Measurements from ENCODE around the gene PHF12.
"Not testable (repeated sequence)": the region's sequence is repeated elsewhere in the genome, so short reads cannot be mapped to it uniquely, and the experiment has no call there.

Gene PHF12

DNA sequence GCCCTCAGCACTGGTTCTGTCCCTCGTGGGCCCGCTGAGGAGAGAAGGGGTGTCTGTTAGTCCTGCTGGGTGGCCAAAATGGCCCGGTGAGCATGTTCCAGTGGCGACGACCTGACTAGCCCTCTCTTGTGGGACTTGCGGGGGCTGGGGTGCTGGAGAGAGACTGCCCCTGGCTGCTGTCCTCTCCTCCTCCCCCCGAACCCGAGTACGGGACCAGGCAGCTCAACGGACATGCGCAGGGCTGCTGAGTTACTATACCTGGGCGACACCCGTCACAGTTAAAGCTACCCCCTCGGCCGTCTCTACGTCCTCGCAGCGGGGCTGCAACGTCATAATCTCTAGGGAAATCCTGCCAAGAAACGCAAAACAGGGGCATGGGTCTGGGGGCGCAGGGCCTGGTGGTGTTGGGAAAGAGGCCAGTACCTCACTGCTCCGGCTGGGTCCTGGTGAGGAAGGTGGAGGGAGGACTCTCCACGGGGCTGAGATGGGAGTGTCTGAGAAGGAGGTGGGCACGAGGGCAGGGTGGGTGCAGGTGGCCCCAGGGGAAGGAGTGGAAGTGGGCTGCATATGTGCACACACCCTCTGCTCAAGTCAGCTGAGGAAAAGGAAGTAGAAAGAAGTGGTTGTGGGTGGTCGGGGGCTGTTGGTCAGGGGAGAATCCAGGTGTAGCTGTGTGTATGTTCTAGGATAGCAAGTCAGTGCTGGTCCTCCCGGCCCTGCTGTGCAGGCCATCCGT, 67.2 kb downstream of the PHF12 start:
- DNase-seq (ENCODE audit: low read depth, low spot score): no peak

DNA sequence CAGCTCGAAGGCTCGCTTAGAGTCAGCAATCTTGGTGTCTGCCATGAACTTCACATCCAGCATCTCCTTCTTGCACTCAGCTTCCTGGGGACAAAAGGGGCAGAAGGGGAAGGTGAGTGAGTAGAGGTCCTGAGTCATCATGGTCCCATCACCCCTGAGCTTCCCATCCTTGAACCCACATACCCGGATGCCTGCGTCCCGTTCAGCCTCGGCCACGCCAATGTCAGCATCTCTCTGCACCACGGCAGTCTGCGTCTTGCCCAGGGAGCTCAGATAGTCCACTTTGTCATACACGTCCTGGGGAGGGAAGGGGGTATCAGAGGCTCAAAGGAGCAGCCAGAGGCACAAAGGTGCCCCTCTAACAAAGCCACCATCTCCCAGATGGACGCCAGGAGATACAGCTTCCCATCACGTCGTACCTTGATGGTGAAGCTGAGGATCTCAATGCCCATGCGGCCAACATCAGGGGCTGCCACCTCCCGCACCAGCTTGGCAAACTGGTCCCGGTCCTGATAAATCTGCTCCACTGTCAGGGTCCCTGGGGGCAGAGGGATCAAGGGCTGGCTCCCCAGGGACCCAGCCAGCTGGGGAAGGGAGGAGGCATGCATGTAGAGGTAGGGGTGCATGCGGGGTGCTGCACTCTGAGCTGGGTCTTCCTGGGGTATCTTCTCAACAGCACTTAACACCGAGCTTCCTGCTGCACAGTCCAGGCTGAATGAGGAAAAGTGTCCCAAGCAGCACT, 69.0 kb downstream of the PHF12 start:
- DNase-seq (ENCODE audit: low read depth, low spot score): no peak

- no peak for DNase-seq (ENCODE audit: low read depth, low spot score)
Measured at GRCh38 chr17:28881533-28882056, 69.7 kb downstream of the PHF12 start.

GRCh38 chr17:28880572-28880945, 70.8 kb downstream of the PHF12 start:
- no peak for DNase-seq (ENCODE audit: low read depth, low spot score)

- no peak for DNase-seq (ENCODE audit: low read depth, low spot score)
Measured at GRCh38 chr17:28879886-28880571, 71.3 kb downstream of the PHF12 start.

- no peak for DNase-seq (ENCODE audit: low read depth, low spot score)
Measured at GRCh38 chr17:28878981-28879380, 72.3 kb downstream of the PHF12 start.

- no peak for DNase-seq (ENCODE audit: low read depth, low spot score)
Measured at GRCh38 chr17:28878158-28878910, 73.0 kb downstream of the PHF12 start.

DNA sequence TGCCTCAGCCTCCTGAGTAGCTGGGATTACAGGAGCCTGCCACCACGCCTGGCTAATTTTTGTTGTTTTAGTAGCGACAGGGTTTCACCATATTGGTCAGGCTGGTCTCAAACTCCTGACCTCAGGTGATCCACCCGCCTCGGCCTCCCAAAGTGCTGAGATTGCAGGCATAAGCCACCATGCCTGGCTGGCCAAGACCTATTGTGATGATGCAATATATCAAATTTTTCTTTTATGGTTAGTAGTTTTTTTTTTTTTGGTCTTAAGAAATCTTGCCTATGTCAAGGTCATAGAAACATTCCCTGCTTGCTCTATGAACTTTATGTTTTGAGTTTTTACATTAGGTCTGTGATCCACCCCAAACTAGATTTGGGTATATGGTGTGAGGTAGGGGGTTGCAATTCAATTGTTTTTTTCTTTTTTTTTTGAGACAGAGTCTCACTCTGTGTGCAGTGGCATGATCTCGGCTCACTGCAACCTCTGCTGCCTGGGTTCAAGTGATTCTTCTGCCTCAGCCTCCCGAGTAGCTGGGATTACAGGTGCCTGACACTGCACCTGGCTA, 74.1 kb downstream of the PHF12 start:
- not testable (repeated sequence) for DNase-seq (ENCODE audit: low read depth, low spot score)

- DNase-seq (ENCODE audit: low read depth, low spot score): no peak
Measured at GRCh38 chr17:28875848-28876550, 75.3 kb downstream of the PHF12 start.

GRCh38 chr17:28874750-28875149, 76.6 kb downstream of the PHF12 start:
- DNase-seq (ENCODE audit: low read depth, low spot score): no peak

DNA sequence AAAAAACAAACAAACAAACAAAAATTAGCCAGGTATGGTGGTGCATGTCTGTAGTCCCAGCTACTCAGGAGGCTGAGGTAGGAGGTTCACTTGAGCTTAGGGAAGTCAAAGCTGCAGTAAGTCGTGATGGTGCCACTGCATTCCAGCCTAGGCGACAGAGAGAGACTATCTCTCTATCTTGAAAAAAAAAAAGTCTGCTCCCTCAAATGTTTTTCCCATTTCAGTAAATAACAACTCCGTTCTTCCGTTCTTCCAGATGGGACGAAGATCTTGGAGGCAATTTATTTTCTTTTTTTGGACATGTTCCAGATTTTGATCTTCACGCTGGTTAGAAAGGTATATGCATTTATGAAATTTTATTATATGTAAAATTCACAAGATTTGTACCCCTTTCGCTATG, 77.5 kb downstream of the PHF12 start:
- DNase-seq (ENCODE audit: low read depth, low spot score): no peak

GRCh38 chr17:28871056-28871579, 80.2 kb downstream of the PHF12 start:
- no peak for DNase-seq (ENCODE audit: low read depth, low spot score)

DNA sequence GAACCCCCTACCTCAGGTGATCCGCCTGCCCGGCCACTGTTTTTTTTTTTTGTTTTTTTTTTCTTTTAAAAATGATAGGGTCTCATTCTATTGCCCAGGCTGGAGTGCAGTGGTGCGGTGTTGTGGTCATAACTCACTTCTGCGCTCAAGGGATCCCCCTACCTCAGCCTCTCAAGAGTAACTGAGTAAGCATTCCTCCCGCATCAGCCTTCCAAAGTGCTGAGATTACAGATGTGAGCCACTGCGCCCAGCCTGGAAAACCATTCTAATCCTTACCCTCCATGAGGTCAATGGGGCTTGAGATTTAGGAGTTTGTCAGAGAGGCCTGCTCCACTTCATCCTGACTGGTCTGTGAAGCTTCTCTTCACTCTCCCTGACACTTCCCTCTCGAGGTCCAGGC, 84.0 kb downstream of the PHF12 start:
- no peak for DNase-seq (ENCODE audit: low read depth, low spot score)

DNA sequence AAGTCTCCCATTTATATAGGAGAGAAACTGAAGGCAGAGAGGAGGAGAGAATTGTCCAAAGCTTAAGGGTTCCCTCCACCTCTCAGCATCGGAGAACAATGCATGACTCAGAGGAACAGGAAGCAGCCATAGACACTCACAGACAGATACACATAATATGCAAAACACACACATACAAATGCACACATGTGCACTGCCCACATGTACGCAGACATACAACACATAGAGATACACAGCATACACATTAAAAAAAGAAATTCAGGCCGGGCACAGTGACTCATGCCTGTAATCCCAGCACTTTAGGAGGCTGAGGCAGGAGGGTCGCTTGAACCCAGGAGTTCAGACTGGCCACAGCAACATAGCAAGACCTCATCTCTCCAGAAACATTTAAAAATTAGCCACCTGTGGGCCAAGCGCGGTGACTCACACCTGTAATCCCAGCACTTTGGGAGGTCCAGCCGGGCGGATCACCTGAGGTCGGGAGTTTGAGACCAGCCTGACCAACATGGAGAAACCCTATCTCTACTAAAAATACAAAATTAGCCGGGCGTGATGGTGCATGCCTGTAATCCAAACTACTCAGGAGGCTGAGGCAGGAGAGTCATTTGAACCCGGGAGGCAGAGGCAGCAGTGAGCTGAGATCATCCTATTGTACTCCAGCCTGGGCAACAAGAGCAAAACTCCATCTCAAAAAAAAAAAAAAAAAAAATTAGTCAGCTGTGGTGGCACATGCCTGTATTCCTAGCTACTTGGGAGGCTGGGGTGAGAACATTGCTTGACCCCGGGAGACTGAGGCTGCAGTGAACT, 85.2 kb downstream of the PHF12 start:
- DNase-seq (ENCODE audit: low read depth, low spot score): no peak

GRCh38 chr17:28864991-28865849, 86.1 kb downstream of the PHF12 start:
- DNase-seq (ENCODE audit: low read depth, low spot score): no peak

DNA sequence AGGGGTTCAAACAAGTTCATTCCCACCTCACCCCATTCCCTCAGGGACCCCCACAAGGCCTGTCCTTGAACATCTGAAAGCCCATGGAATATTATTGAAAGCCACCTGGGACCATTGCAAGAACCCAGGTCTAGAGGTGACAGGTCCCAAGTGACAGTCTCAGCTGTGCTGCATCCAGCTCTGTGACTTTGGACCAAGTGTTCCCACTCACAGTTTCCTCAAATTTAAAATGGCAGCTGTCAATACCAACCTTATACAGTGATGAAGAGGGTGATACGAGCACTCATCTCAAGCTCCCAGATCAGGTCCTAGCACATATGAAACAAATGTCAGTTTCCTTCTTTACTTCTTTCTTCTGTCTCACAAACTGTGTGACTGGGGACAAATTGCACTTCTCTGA, 87.4 kb downstream of the PHF12 start:
- DNase-seq (ENCODE audit: low read depth, low spot score): no peak

DNA sequence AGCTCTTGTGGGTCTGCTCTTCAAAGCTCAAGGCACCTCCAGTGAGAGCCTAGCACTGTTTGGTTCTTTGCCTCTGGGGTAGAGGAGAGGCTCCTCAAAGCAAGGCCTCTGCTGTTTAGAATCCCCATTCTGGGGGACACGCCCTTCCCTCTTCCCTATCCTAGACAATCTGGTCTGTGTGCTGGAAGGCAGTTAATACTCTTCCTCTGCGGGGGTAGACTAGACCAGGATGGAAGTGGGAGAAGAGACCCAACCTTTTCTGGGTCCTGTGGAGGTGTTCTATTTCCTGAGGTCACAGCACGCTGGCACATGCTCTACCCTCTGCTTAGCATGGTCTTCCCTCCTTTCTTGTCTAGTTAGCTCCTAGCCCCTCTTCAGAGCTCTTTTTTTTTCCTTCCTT, 88.8 kb downstream of the PHF12 start:
- no peak for DNase-seq (ENCODE audit: low read depth, low spot score)

DNA sequence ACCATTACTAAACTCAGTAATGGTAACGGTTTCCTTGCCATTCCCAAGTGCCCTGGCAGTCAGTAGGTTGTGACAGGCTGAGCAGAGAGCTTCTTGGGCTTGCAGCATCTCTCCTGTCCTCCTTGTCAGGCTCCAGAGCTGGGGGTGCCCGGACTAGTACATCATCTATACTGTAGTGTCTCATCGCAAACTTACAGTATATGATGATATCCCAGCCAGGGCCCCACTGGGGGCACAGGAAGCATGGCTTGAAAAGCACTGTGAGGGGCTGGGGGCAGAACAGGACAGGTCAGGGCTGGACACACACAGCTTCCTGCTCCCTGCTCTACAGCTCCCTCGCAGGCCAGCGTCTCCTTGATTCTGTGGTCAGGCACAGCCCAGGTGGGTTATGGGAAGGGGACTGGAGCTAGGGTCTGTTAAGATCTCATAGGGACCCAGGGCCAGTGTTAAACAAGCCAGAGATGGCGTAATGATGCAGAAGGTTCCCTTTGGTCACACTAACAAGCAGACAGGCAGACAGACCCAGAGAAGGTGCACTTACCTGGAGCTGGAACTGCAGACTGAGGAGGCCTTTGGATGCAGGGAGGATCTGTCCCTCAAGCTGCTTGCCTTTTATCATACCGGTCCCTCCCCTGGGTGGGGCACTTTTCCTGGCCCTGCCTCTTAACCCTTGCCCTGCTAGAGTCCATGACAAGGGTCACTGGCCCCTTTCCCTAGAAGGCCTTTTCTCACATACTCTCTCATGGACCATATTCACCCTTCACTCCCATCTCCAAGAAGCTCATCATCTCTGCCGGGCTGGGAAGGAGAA, 89.7 kb downstream of the PHF12 start:
- DNase-seq (ENCODE audit: low read depth, low spot score): no peak

Measured in activated naive CD8-positive, alpha-beta T cell treated with anti-CD3 and anti-CD28 coated beads, Interleukin-2, amount 50 U/mL, for 16 hours (primary cell).